Endothelial cell of umbilical vein (primary cell): Measurements from ENCODE around the gene BIK. TPM values are rescaled to one million over a fixed set of nuclear protein-coding genes. Genes with fewer than 3 reads are reported as not detected.

Experiments
- BruUV-seq: library from RNA; stranded (reverse); fragments of 400-500 nt; replicated peaks from 2 replicates; lab custom pipeline; 2021; lab: Mats Ljungman, UMichigan
- CTCF ChIA-PET: fragments of 300-600, 350-600 bp; sonication (Branson Sonifier 250); formaldehyde crosslinking; loops from one replicate; lab custom pipeline; 2021; ENCODE audit warnings: antibody characterized with exemption, inconsistent platforms; lab: Charles Lee
- POLR2A ChIA-PET: fragments of 300-600, 350-600 bp; sonication (Branson Sonifier 250); formaldehyde crosslinking; loops from one replicate; lab custom pipeline; 2021; ENCODE audit warnings: antibody characterized with exemption, inconsistent platforms; lab: Charles Lee
- DNase-seq: peaks from one replicate; pipeline ENCODE4 v3.0.0-alpha.2; 2011; ENCODE audit warnings: low read depth, low spot score
- FAIRE-seq: peaks from 2 replicates; lab custom pipeline; 2011; peaks lifted over from hg19 to GRCh38; lab: Jason Lieb, UNC
- H2AFZ ChIP-seq: 2 replicates; pipeline ENCODE4 v1.6.0; 2012; ENCODE audit warnings: low read depth, low read length, control low read depth, inconsistent platforms
- H3K27ac ChIP-seq: 2 replicates; pipeline ENCODE4 v1.5.1; 2011; ENCODE audit warnings: low read depth, mild to moderate bottlenecking, control low read depth, low read length, moderate library complexity; ENCODE audit not compliant: insufficient read depth
- H3K27me3 ChIP-seq, 2 experiments: 2 replicates each; pipeline versions ENCODE4 v1.6.0 to v1.6.1; 2011; ENCODE audit warnings: low read length in 2 of 2, mixed read lengths in 1 of 2; ENCODE audit not compliant: control insufficient read depth in 2 of 2, insufficient read depth in 2 of 2
- H3K36me3 ChIP-seq, 2 experiments: 2 replicates in 1 of 2; 3 replicates in 1 of 2; pipeline ENCODE4 v1.5.1; 2011; ENCODE audit warnings: low read length in 2 of 2, mild to moderate bottlenecking in 1 of 2, moderate library complexity in 1 of 2; ENCODE audit not compliant: control insufficient read depth in 2 of 2, insufficient read depth in 2 of 2; ENCODE audit errors: extremely low read depth in 1 of 2
- H3K4me1 ChIP-seq: 3 replicates; pipeline ENCODE4 v1.5.1; 2011; ENCODE audit warnings: mild to moderate bottlenecking, low read length; ENCODE audit not compliant: control insufficient read depth, insufficient read depth; ENCODE audit errors: extremely low read depth
- H3K4me2 ChIP-seq: 2 replicates; pipeline ENCODE4 v1.6.1; 2011; ENCODE audit warnings: low read length, control low read depth, mixed read lengths; ENCODE audit not compliant: insufficient read depth
- H3K4me3 ChIP-seq, 3 experiments: fragments of 200-600 bp in 1 of 3; sonication (generic), shearing (Covaris generic) in 1 of 3; replicated peaks in 1 of 3; 2 replicates each; pipeline ENCODE4 v1.5.1; 2011 to 2016; ENCODE audit warnings: control low read depth in 3 of 3, low read length in 3 of 3, mild to moderate bottlenecking in 2 of 3, inconsistent platforms in 1 of 3, low read depth in 1 of 3, moderate library complexity in 1 of 3; ENCODE audit not compliant: insufficient read depth in 1 of 3
- H3K79me2 ChIP-seq: 2 replicates; pipeline ENCODE4 v1.6.0; 2012; ENCODE audit warnings: low read length, inconsistent platforms; ENCODE audit not compliant: control insufficient read depth, insufficient read depth
- H3K9ac ChIP-seq: replicated peaks from 2 replicates; pipeline ENCODE3; 2011; ENCODE audit warnings: low read length, control low read depth; ENCODE audit not compliant: insufficient read depth; ENCODE audit errors: extremely low read depth
- H3K9me1 ChIP-seq: replicated peaks from 3 replicates; pipeline ENCODE4 v1.6.0; 2011; ENCODE audit warnings: mild to moderate bottlenecking, low read length; ENCODE audit not compliant: control insufficient read depth, insufficient read depth; ENCODE audit errors: extremely low read depth
- H3K9me3 ChIP-seq: replicated peaks from 2 replicates; pipeline ENCODE4 v1.5.1; 2012; ENCODE audit warnings: low read length, inconsistent platforms; ENCODE audit not compliant: control insufficient read depth, insufficient read depth
- H4K20me1 ChIP-seq: replicated peaks from 2 replicates; pipeline ENCODE3; 2011; ENCODE audit warnings: mild to moderate bottlenecking, low read length; ENCODE audit not compliant: control insufficient read depth, insufficient read depth; ENCODE audit errors: extremely low read depth
- EZH2 ChIP-seq: IDR thresholded peaks from 2 replicates; pipeline ENCODE4 v1.6.1; 2012; ENCODE audit warnings: borderline replicate concordance, low read depth, mild to moderate bottlenecking, moderate library complexity, low read length, inconsistent platforms; ENCODE audit not compliant: severe bottlenecking
- FOS ChIP-seq: IDR thresholded peaks from 2 replicates; pipeline ENCODE4 v1.6.1; 2011; ENCODE audit warnings: mild to moderate bottlenecking, low read length, moderate library complexity, borderline replicate concordance; ENCODE audit not compliant: insufficient read depth
- JUN ChIP-seq: IDR thresholded peaks from 2 replicates; pipeline ENCODE4 v1.6.1; 2011; ENCODE audit warnings: borderline replicate concordance, low read depth; ENCODE audit not compliant: insufficient read length, insufficient read depth
- MAX ChIP-seq: IDR thresholded peaks from 2 replicates; pipeline ENCODE4 v1.6.1; 2011; ENCODE audit not compliant: insufficient read depth, insufficient read length
- MYC ChIP-seq: IDR thresholded peaks from one replicate; pipeline ENCODE4 v1.6.1; 2011; ENCODE audit warnings: mild to moderate bottlenecking, low read depth, low read length
- POLR2A ChIP-seq: IDR thresholded peaks from 2 replicates; pipeline ENCODE4 v1.6.1; 2012; ENCODE audit warnings: low read depth, mild to moderate bottlenecking, control low read depth, low read length
- POLR2AphosphoS5 ChIP-seq: IDR thresholded peaks from 2 replicates; pipeline ENCODE4 v1.6.1; 2012; ENCODE audit warnings: low read depth, mild to moderate bottlenecking, control low read depth, low read length, moderate library complexity; ENCODE audit not compliant: insufficient read depth
- dilution Hi-C: fragments of 300-500 bp; cut with MboI; formaldehyde crosslinking; loops from one replicate; pipeline ENCODE4 v1.15.0; 2019; ENCODE audit warnings: low sequenced_read_pairs; ENCODE audit not compliant: extremely low pct_ligation_motif_present
- intact Hi-C: fragments of 100-400 bp; cut with micrococcal nuclease; formaldehyde crosslinking; loops from one replicate; pipeline ENCODE4 v1.10.0; 2022
- polyA plus RNA-seq, 4 experiments: library from polyadenylated mRNA; depleted of rRNA in 3 of 4; stranded (reverse) in 3 of 4; unstranded in 1 of 4; fragments of >200 nt; gene quantifications; 2 replicates each; pipeline versions ENCODE4 v1.2.1 to v1.2.3, GENCODE V29; 2011 to 2012; ENCODE audit warnings: missing spikeins in 1 of 4
- total RNA-seq: library from RNA; stranded (reverse); gene quantifications from 2 replicates; pipeline ENCODE4 v1.2.3, GENCODE V29; 2021

The BIK gene
- total and polyA plus RNA-seq, 2 donors (not counting 3 experiments of a cell fraction or from before 2014, with no cell fraction given) = 0.49 to 0.95 TPM

- Histone ChIP-seq H3K27ac (no peak overlapping the region), H3K4me1 (peaks cover 3% of the 10 kb centered on the region), H3K79me2 (no peaks in the 10 kb centered on the region), H3K4me2 (no peak overlapping the region), H3K27me3 (no peaks in the 10 kb centered on the region), H2AFZ (no peak overlapping the region), H3K4me3 (no peak overlapping the region), H4K20me1 (no peaks in the 10 kb centered on the region), H3K36me3 (no peaks in the 10 kb centered on the region), H3K9me3 (no peaks in the 10 kb centered on the region), H3K9me1 (no peaks in the 10 kb centered on the region), H3K9ac (no peak overlapping the region)
- dilution Hi-C loops (no loop called here), intact Hi-C loops (no loop called here)
- TF ChIP-seq EZH2 (no peak), JUN (no peak), POLR2A (no peak), MYC (no peak), MAX (no peak)
- POLR2A ChIA-PET = no interaction called here
- DNase-seq = no peak
- CTCF ChIA-PET = interaction anchor here (0.8 to 1.4 kb wide), 2 partner anchors 9 to 66 kb away, joined by 3 read pairs; no protein-coding TSS in a partner anchor
- no peak for FAIRE-seq
- no TSS peak for BruUV-seq
Observed at GRCh38 chr22:43066134-43066533, 44.4 kb upstream of the BIK start.

- dilution Hi-C loops = no loop called here
- BruUV-seq = no TSS peak
- Histone ChIP-seq H3K27me3 (no peaks in the 10 kb centered on the region), H3K9me1 (no peaks in the 10 kb centered on the region), H3K27ac (peak overlapping the region; percentile 6), H3K4me2 (no peak overlapping the region), H3K9me3 (no peaks in the 10 kb centered on the region), H3K36me3 (no peaks in the 10 kb centered on the region), H3K4me1 (peaks cover 3% of the 10 kb centered on the region), H3K79me2 (no peaks in the 10 kb centered on the region), H3K4me3 (no peak overlapping the region), H4K20me1 (no peaks in the 10 kb centered on the region), H3K9ac (no peak overlapping the region), H2AFZ (no peak overlapping the region)
- ChIA-PET CTCF (interaction anchor here (0.8 kb wide), 1 partner anchor 67 kb away, joined by 3 read pairs; no protein-coding TSS in a partner anchor), POLR2A (interaction anchor here (0.7 kb wide), 1 partner anchor 270 kb away, joined by 4 read pairs; no protein-coding TSS in a partner anchor)
- DNase-seq (peak; percentile 28), FAIRE-seq (no peak)
- TF ChIP-seq POLR2AphosphoS5 = no peak
- TF ChIP-seq FOS = peak; percentile 19
- intact Hi-C loops = no loop called here
Observed at GRCh38 chr22:43066844-43067385, 43.6 kb upstream of the BIK start.
